CMK (cell line): Measurements from ENCODE around the gene SLC13A4.
"Not testable (repeated sequence)": the region's sequence is repeated elsewhere in the genome, so short reads cannot be mapped to it uniquely, and the experiment has no call there.

Experiments used
- DNase-seq: peaks from one replicate; pipeline ENCODE4 v3.0.0-alpha.2; 2010; ENCODE audit warnings: low read depth

The SLC13A4 gene

GRCh38 chr7:135662123-135662372 is 65.9 kb downstream of the SLC13A4 start:
- no peak for DNase-seq

DNA sequence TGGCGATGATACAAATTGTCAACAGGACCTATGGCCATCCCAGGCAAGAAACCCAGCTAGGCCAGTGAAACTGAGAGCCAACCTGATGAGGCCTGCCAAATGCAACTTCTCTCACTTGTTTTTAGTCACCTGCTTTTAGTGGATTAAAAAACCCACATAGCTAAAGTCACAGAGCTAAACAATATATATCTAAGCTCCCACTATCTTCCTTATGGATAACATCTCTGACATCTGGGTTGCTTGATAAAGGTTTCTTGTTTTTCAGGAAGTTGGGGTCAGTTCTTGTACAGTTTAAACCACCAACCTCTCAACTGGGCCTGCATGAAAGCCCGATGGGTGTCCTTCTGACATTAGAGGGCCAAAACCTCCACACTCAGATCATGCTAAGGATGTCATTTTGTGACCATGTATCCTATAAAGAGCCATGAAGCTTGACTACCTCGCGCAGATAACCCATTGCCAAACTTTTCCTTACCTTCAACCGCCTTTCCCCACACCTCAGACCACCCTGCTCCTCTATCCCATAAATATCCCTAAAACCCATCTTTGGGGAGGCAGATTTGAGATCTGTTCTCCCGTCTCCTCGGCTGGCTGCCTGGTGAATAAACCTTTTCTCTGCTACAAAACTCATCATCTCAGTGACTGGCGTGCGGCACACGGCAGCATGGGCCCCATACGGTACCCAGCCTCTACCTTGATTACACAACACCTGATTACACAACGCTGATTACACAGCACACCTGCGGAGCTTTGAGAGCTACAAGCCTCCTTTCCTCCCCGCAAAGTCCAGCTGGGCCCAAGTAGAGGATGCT is 66.5 kb downstream of the SLC13A4 start:
- no peak for DNase-seq

- DNase-seq: no peak
Observed at GRCh38 chr7:135659159-135659846, 68.7 kb downstream of the SLC13A4 start.

GRCh38 chr7:135658564-135658963 is 69.4 kb downstream of the SLC13A4 start:
- no peak for DNase-seq

GRCh38 chr7:135653340-135654080 is 74.5 kb downstream of the SLC13A4 start:
- DNase-seq: no peak

DNA sequence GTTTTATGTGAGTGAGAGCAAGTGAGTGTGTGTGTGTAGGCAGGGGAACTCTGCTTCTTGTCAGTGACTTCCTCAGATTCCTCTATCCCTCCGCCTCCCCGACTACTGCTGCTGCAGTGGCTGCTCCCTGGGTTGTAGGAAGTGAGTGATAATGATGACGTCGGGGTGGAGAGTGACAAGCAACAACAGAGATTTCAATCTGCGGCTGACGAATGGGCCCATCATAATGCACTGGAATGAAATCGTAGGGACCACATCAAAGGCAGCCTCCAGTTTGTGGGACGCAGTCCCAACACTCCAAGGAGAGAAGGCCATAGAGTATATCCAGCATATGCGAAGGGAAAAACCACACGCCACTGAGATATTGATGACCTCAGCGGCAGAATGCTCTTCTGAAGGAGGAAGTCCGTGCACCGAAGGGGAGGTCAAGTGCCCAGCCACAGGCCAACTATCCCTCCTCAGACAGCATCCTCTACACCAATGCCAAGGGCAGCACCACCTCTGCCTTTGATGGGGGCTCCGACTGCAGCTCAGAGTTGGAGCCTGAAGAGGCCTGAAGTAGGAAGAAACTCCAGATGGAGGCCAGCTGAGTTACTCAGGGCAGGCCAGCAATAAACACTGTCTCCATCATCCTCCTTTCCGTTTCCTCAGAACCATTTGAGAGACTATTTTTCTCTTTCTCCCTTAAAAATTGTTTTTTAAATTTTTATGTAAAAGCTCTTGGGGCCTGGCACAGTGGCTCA is 77.0 kb downstream of the SLC13A4 start:
- DNase-seq: peak; percentile 34

GRCh38 chr7:135648235-135648634 is 79.8 kb downstream of the SLC13A4 start:
- no peak for DNase-seq

- no peak for DNase-seq
Observed at GRCh38 chr7:135647755-135648154, 80.2 kb downstream of the SLC13A4 start.

GRCh38 chr7:135645296-135645904 is 82.6 kb downstream of the SLC13A4 start:
- DNase-seq: no peak

DNA sequence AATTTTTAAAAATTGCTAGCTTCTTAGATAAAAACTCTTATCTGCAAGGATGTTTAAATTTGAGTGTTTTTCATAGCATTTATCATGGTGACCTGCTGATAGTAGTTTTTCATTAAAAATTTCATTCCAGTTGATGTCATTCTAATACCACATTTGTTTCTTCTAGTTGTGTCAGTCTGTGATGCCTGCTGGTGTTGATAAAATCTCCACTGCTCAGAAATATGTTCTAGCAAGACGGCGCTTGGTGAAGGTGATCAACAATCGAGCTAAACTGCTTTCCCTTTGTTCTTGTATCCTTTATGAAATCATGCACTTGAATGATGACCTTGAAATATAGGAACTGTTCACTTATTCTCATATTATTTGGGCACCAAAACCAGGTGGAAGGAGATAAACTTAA is 83.3 kb downstream of the SLC13A4 start:
- no peak for DNase-seq

DNA sequence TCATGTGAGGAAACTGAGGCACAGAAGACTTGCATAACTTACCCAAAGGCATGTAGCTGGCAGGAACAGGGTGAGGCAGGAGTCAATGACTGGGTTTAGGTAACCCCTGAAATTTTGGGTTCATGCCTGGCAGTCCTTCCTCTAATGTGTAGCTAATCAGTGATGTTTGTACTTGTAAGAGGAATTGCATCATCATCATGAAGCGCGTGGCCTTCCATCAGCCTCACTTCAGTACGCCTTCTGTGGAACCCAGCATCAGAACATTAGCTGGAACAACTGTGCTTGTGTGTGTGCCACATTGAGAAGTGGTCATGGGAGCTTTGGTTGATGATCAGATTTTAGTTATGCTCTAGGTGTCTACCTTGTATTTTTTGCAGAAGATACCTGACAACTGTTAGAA is 83.8 kb downstream of the SLC13A4 start:
- no peak for DNase-seq

- not testable (repeated sequence) for DNase-seq
Observed at GRCh38 chr7:135639690-135640089, 88.3 kb downstream of the SLC13A4 start.

DNA sequence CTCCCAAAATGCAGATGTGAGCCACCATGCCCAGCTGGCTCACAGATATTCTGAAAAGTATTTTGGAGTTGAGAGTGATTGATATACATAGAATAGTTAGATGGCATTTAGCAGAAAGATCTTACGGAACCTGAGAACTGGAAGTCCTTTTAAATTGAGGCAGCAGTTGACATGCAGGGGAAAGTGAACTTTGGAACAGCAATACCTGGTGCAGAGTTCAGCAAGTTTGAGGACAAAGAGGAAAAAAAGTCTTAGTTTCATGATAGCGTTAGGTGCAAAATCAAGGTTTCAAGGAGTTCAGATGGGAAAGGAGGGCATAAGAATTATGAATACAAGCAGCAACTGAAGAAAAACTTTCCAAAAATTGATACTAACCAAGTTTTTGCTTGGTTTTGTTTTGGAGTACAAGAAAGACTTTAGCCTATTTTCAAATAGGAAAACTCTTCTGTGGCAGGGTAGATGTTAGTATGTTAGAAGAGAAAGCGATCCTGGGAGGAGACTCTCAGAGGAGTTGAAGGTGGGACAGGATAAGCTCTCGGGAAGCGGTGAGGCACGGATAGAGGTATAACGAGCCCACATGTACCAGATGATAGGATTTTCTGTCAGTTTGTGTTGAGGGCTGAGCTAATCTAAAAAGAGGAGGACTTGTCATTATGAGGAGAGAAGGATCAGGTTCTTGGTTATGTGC is 93.7 kb downstream of the SLC13A4 start:
- no peak for DNase-seq
